H9 (cell line): Measurements from ENCODE around the gene MRGPRD. TPM values are rescaled to one million over a fixed set of nuclear protein-coding genes. Genes with fewer than 3 reads are reported as not detected.

Source experiments
- DNase-seq: peaks from one replicate; pipeline ENCODE4 v3.0.0-alpha.2; 2017
- H2AFZ ChIP-seq: one replicate; pipeline ENCODE4 v1.6.1; 2013; ENCODE audit warnings: mild to moderate bottlenecking, low read length, control low read depth, moderate library complexity
- H2AK5ac ChIP-seq: 2 replicates; pipeline ENCODE4 v1.6.1; 2013; ENCODE audit warnings: low read length, control low read depth, mixed read lengths; ENCODE audit not compliant: insufficient read length
- H2BK120ac ChIP-seq: one replicate; pipeline ENCODE4 v1.6.1; 2013; ENCODE audit warnings: low read depth, mild to moderate bottlenecking, low read length, control low read depth, inconsistent platforms; ENCODE audit not compliant: poor library complexity, severe bottlenecking
- H2BK12ac ChIP-seq: 2 replicates; pipeline ENCODE4 v1.6.1; 2013; ENCODE audit warnings: low read length, control low read depth, mixed read lengths, low read depth; ENCODE audit not compliant: insufficient read length
- H2BK15ac ChIP-seq: 2 replicates; pipeline ENCODE4 v1.6.1; 2013; ENCODE audit warnings: low read depth, low read length, control low read depth
- H2BK20ac ChIP-seq: one replicate; pipeline ENCODE4 v1.6.1; 2013; ENCODE audit warnings: low read depth, mild to moderate bottlenecking, low read length, control low read depth, inconsistent platforms; ENCODE audit not compliant: poor library complexity, severe bottlenecking
- H2BK5ac ChIP-seq: 2 replicates; pipeline ENCODE4 v1.6.1; 2013; ENCODE audit warnings: low read length, control low read depth, mixed read lengths; ENCODE audit not compliant: insufficient read length
- H3K14ac ChIP-seq: 2 replicates; pipeline ENCODE4 v1.6.1; 2013; ENCODE audit warnings: low read length, control low read depth; ENCODE audit not compliant: insufficient read depth
- H3K18ac ChIP-seq: 2 replicates; pipeline ENCODE4 v1.6.1; 2013; ENCODE audit warnings: low read depth, mild to moderate bottlenecking, mixed read lengths, low read length, control low read depth; ENCODE audit not compliant: insufficient read length
- H3K23ac ChIP-seq: 2 replicates; pipeline ENCODE4 v1.6.1; 2013; ENCODE audit warnings: low read length, control low read depth, mixed read lengths, low read depth; ENCODE audit not compliant: insufficient read length
- H3K23me2 ChIP-seq: 2 replicates; pipeline ENCODE4 v1.6.1; 2013; ENCODE audit warnings: low read depth, mild to moderate bottlenecking, mixed read lengths, low read length, control low read depth; ENCODE audit not compliant: insufficient read length, poor library complexity, severe bottlenecking
- H3K27ac ChIP-seq: 2 replicates; pipeline ENCODE4 v1.5.1; 2013; ENCODE audit warnings: low read length, control low read depth, mixed read lengths, low read depth; ENCODE audit not compliant: insufficient read length
- H3K27me3 ChIP-seq: 2 replicates; pipeline ENCODE4 v1.6.1; 2013; ENCODE audit warnings: low read length, control low read depth, inconsistent platforms; ENCODE audit not compliant: insufficient read depth
- H3K4ac ChIP-seq: 2 replicates; pipeline ENCODE4 v1.6.1; 2013; ENCODE audit warnings: low read depth, mild to moderate bottlenecking, control low read depth, inconsistent platforms, low read length, moderate library complexity
- H3K4me1 ChIP-seq: 2 replicates; pipeline ENCODE4 v1.6.1; 2013; ENCODE audit warnings: low read length, control low read depth, inconsistent platforms; ENCODE audit not compliant: insufficient read depth
- H3K4me2 ChIP-seq: 2 replicates; pipeline ENCODE4 v1.6.1; 2013; ENCODE audit warnings: low read length, control low read depth, mixed read lengths; ENCODE audit not compliant: insufficient read length, insufficient read depth
- H3K56ac ChIP-seq: 2 replicates; pipeline ENCODE4 v1.6.1; 2013; ENCODE audit warnings: low read depth, mild to moderate bottlenecking, mixed read lengths, low read length, control low read depth; ENCODE audit not compliant: insufficient read length
- H3K79me1 ChIP-seq: 2 replicates; pipeline ENCODE4 v1.6.1; 2013; ENCODE audit warnings: low read depth, mild to moderate bottlenecking, moderate library complexity, low read length, control low read depth, inconsistent platforms; ENCODE audit not compliant: insufficient read depth, poor library complexity, severe bottlenecking
- H3K79me2 ChIP-seq: 2 replicates; pipeline ENCODE4 v1.6.1; 2013; ENCODE audit warnings: low read length, control low read depth, inconsistent platforms; ENCODE audit not compliant: insufficient read depth
- H3K9ac ChIP-seq: 2 replicates; pipeline ENCODE4 v1.6.1; 2013; ENCODE audit warnings: low read length, control low read depth, mixed read lengths; ENCODE audit not compliant: insufficient read length; ENCODE audit errors: extremely low read depth
- H3K9me3 ChIP-seq: one replicate; pipeline ENCODE4 v1.6.1; 2013; ENCODE audit warnings: low read depth, low read length, inconsistent platforms; ENCODE audit not compliant: control insufficient read depth
- H3T11ph ChIP-seq: one replicate; pipeline ENCODE4 v1.6.1; 2013; ENCODE audit warnings: mild to moderate bottlenecking, low read length, control low read depth, inconsistent platforms
- H4K20me1 ChIP-seq: one replicate; pipeline ENCODE4 v1.6.1; 2013; ENCODE audit not compliant: control insufficient read depth, insufficient read length, insufficient read depth
- H4K5ac ChIP-seq: 2 replicates; pipeline ENCODE4 v1.6.1; 2013; ENCODE audit warnings: low read depth, mild to moderate bottlenecking, mixed read lengths, low read length, control low read depth; ENCODE audit not compliant: insufficient read length
- H4K8ac ChIP-seq: replicated peaks from 2 replicates; pipeline ENCODE4 v1.6.1; 2013; ENCODE audit warnings: low read length, control low read depth, mixed read lengths, low read depth; ENCODE audit not compliant: insufficient read length
- H4K91ac ChIP-seq: 2 replicates; pipeline ENCODE4 v1.6.1; 2013; ENCODE audit warnings: low read depth, mild to moderate bottlenecking, moderate library complexity, mixed read lengths, low read length, control low read depth; ENCODE audit not compliant: insufficient read length
- H3K27ac Mint-ChIP-seq, 3 experiments: 2 replicates in 2 of 3; 3 replicates in 1 of 3; pipeline ENCODE4 v1.8.0; 2020 to 2021; ENCODE audit warnings: mixed read lengths in 3 of 3, mild to moderate bottlenecking in 1 of 3, moderate library complexity in 1 of 3
- H3K27me3 Mint-ChIP-seq: 2 replicates; pipeline ENCODE4 v1.8.0; 2021; ENCODE audit warnings: low read depth, mild to moderate bottlenecking, moderate library complexity, mixed read lengths
- H3K36me3 Mint-ChIP-seq, 3 experiments: 2 replicates in 2 of 3; 3 replicates in 1 of 3; pipeline ENCODE4 v1.8.0; 2020 to 2021; ENCODE audit warnings: low read depth in 3 of 3, mixed read lengths in 3 of 3; ENCODE audit not compliant: insufficient read depth in 1 of 3
- H3K4me1 Mint-ChIP-seq, 2 experiments: 2 replicates each; pipeline ENCODE4 v1.8.0; 2020; ENCODE audit warnings: mixed read lengths in 2 of 2
- H3K4me3 Mint-ChIP-seq, 2 experiments: 2 replicates in 1 of 2; 3 replicates in 1 of 2; pipeline ENCODE4 v1.8.0; 2020 to 2021; ENCODE audit warnings: mild to moderate bottlenecking in 2 of 2, mixed read lengths in 2 of 2, moderate library complexity in 1 of 2
- H3K9me3 Mint-ChIP-seq, 2 experiments: 2 replicates in 1 of 2; 3 replicates in 1 of 2; pipeline ENCODE4 v1.8.0; 2020; ENCODE audit warnings: mild to moderate bottlenecking in 2 of 2, mixed read lengths in 2 of 2, moderate library complexity in 1 of 2
- WGBS: extraction: QIAGEN DNeasy Blood & Tissue Kit; methylation state at CpG from one replicate; pipeline ENCODE4 v1.1.7; 2013; ENCODE audit warnings: missing lambda C conversion rate, low lambda C conversion rate, mixed read lengths; ENCODE audit not compliant: insufficient read length; ENCODE audit errors: extremely low coverage; 5-methylcytosine and 5-hydroxymethylcytosine counted together
- total RNA-seq: library from RNA; stranded (reverse); gene quantifications from 2 replicates; pipeline ENCODE4 v1.2.1, GENCODE V29; 2021
- TF ChIP-seq, protein P1 (sequence below): fragments of 200-600 bp; sonication (generic); conservative IDR thresholded peaks from 3 replicates; pipeline ENCODE4 v1.8.0; 2021; ENCODE audit warnings: antibody characterized with exemption, mild to moderate bottlenecking

Gene MRGPRD
- total RNA-seq, 1 experiment from 2014 or later: not detected

GRCh38 chr11:69018924-69019323 lies 38.1 kb upstream of the MRGPRD start:
- Histone ChIP-seq H2BK12ac (no peak overlapping the region), H3K14ac (no peak overlapping the region), H4K91ac (no peak overlapping the region), H2AFZ (no peak overlapping the region), H3K9me3 (no peaks in the 10 kb centered on the region), H2BK15ac (no peak overlapping the region), H3K27ac (no peak overlapping the region), H4K8ac (no peak overlapping the region), H3K56ac (no peak overlapping the region), H3K9ac (no peak overlapping the region), H3K27me3 (no peaks in the 10 kb centered on the region), H3K18ac (no peak overlapping the region), H3K4ac (no peak overlapping the region), H3K79me2 (no peaks in the 10 kb centered on the region), H2BK20ac (no peak overlapping the region), H4K20me1 (no peaks in the 10 kb centered on the region), H3K4me1 (peaks cover 1% of the 10 kb centered on the region; the same call in 1 of the 2 replicates), H3K23ac (no peak overlapping the region), H3K23me2 (peaks cover 3% of the 10 kb centered on the region), H3K79me1 (no peaks in the 10 kb centered on the region), H2BK5ac (no peak overlapping the region), H3T11ph (no peak overlapping the region), H2BK120ac (no peak overlapping the region), H3K4me2 (no peak overlapping the region), H2AK5ac (no peak overlapping the region), H4K5ac (no peak overlapping the region)
- peaks cover 11 to 12% of the 10 kb centered on the region in 2 experiments for H3K4me1 Mint-ChIP-seq
- no peaks in the 10 kb centered on the region for H3K36me3 Mint-ChIP-seq
- DNase-seq: no peak
- peaks cover 0 to 3% of the 10 kb centered on the region in 2 experiments; a peak in 1 of 5 replicates for H3K9me3 Mint-ChIP-seq
- TF ChIP-seq, protein P1, sequence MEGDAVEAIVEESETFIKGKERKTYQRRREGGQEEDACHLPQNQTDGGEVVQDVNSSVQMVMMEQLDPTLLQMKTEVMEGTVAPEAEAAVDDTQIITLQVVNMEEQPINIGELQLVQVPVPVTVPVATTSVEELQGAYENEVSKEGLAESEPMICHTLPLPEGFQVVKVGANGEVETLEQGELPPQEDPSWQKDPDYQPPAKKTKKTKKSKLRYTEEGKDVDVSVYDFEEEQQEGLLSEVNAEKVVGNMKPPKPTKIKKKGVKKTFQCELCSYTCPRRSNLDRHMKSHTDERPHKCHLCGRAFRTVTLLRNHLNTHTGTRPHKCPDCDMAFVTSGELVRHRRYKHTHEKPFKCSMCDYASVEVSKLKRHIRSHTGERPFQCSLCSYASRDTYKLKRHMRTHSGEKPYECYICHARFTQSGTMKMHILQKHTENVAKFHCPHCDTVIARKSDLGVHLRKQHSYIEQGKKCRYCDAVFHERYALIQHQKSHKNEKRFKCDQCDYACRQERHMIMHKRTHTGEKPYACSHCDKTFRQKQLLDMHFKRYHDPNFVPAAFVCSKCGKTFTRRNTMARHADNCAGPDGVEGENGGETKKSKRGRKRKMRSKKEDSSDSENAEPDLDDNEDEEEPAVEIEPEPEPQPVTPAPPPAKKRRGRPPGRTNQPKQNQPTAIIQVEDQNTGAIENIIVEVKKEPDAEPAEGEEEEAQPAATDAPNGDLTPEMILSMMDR: no peak
- no CpG with 5 or more reads among the region's 13 CpGs for WGBS
- peaks cover 7% of the 10 kb centered on the region for H3K27me3 Mint-ChIP-seq
- no peak overlapping the region for H3K27ac Mint-ChIP-seq
- H3K4me3 Mint-ChIP-seq: no peak overlapping the region
